Suppressor macrophage (primary cell): ENCODE results near the gene RPH3AL.

Experiments used
- DNase-seq, 4 experiments: peaks; one replicate each; pipeline ENCODE4 v3.0.0-alpha.2; 2020 to 2022

RPH3AL gene

DNA sequence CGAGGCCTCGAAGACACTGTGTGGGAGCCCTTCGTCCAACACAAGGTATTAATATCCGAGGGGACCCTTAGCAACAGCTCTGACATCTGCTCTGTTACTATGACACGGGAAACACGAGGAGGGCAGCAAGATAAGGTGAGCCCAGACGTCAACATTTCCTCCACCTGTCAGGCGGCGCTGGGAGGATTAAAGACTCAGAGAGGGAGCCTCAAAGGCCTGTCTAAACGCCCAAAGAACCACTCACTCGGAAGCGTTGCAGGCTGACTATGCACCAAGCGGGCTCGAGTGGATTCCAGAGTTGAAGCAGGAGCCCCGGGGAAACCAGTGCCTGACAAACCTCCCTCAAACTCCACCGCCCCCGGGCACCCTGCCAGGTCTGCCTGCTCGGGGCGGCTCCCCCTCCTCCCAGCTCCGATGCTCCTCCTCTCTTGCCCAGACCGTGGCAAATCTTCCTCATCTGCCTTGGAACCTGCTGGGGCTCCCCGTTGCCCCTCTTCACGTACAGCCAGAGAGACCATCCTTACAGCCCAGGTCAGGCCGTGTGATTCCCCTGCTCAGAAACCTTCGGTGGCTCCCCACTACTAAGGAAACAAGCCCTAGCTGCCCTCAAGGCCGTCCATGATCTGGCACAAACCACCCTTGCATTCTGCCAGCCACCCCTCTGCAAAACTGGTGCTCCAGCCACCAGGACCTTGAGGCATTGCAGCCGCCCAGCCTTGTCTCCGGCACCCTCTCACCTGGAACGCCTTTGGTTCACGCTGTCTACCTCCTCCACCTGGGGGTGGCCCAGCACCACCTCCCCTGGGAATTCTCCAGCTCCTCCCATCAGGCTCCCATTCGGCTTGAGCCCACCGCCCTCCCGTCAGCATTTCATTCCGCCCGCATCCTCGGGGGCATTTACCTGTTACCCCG, 16.2 kb downstream of the RPH3AL start:
- peak; percentile 13 to 59 (median 36) for DNase-seq

DNA sequence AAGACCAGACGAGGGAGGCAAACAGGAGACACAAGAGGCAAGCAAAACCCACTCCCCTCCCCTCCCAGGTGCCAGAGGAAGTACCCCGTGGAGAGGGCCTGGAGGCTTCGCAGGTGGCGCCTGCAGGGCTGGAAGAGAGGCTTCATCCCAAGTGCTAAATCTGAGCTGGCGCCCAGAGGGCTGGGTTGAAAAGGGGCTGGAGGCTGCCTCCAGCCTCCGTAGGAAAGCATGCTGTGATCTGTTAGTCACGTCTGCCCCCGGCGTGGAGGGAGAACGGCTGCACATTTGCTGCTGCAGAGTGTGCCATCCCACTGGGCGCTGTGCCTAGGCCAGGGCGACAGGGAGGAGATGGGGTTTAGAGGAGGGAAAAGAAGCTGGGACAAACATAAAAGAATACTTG, 16.9 kb downstream of the RPH3AL start:
- DNase-seq = no peak

- peak in 1 of 4 experiments; percentile 27 for DNase-seq
Observed at GRCh38 chr17:334974-335481, 17.6 kb downstream of the RPH3AL start.

GRCh38 chr17:333626-334396, 18.8 kb downstream of the RPH3AL start:
- DNase-seq = peak in 3 of 4 experiments; percentile 17 to 65 (median 53)

- no peak for DNase-seq
Observed at GRCh38 chr17:332558-333322, 19.9 kb downstream of the RPH3AL start.

GRCh38 chr17:332023-332422, 20.6 kb downstream of the RPH3AL start:
- no peak for DNase-seq

DNA sequence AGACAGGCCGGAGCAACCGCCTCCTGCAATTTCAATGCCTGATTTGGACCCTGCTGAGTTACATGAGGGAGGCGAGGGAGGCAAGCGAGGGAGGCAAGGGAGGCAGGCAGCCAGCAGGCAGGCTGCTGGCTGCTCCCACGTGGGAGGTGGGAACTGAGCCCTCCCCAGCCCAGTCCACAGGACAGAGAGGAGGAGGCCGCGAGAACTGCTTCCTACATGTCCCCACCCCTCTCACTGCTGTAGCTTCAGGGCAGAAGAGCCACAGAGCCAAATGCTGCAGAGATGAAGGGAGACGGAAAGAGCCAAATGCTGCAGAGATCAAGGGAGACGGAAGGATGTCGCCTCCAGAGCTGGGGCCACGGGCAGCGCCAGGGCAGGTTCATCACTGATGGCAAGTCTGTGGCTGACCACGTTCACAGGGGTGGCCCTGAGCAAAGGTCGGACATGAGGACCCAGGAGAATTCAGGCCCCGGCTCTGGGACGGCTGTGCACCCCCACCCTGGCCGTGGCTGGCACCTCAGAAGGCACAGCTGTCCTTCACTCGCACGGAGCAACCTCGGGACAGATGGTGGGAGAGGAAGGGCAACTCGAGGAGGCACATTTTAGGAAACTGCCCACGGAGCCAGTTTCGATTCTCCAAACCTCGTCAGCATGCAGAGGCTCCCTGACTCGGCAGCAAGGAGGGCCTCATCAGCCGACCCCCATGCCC, 21.5 kb downstream of the RPH3AL start:
- peak; percentile 79 to 94 (median 88) for DNase-seq

- peak; percentile 15 to 69 (median 34) for DNase-seq
Observed at GRCh38 chr17:329784-330420, 22.7 kb downstream of the RPH3AL start.

DNA sequence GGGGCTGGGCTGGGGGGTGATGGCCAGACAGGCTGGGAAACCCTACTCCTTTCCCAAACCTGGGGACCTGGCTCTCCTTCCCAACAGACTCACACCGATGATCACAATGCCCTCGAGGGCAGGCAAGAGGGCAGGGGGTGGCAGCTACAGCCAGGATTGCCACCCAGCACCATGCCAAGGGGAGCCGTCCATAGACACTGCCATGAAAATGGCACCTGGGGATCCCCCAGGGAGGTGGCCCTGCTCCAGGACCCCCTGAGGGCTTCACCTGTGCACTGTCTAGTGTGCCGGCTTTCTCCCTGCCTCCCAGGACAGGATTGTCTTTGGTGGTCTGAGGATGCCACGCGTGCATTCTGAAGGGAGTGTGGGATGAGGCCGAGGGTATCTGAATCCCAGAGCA, 24.6 kb downstream of the RPH3AL start:
- DNase-seq = no peak

DNA sequence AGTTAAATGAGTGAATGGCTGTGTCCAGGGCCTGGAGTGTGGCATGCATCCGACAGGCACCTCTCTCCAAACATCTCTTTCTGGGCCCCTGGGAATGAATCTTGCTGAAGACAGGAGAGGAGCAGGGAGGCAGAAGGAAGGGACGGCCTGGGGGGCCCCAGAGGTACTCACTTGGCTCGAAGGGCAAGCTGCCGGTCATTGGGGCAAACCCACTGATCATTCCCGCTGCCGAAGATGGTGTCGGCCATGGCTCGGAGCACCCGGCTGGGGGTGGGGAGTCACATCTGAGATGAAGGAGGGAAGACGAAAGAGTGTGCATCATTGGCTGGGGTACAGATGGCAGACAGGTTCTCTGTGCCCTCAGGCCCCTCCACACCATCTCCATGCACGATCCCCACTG, 25.3 kb downstream of the RPH3AL start:
- no peak for DNase-seq

DNA sequence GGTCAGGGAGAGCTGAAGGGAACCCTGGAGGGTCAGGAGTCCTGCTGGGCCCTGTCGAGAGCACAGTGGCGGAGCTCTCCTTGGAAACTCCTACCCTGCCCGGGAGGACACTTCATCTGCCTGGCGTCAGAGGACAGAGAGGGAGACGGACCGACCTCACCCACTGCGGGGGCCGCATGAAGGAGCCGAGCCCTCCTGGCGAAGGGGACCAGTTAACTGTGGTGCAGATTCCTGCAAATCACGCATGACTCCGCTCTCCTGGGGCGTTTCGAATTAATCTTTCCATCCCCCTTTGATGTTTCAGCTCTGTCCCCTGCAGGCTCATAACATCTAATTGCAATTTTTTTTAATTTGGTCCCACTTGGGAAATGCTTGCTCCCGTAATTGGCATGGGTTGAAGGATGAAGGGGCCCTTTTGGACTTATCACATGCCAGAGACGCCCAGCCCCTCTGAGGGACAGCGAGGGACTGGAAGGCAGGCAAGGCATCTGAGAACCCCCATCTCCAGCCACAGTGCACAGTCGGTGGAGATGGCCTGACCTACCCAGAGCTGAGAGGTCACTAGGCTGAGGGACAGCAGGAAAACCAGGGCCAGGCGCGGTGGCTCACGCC, 26.5 kb downstream of the RPH3AL start:
- no peak for DNase-seq

GRCh38 chr17:325270-326009, 27.2 kb downstream of the RPH3AL start:
- DNase-seq = no peak

DNA sequence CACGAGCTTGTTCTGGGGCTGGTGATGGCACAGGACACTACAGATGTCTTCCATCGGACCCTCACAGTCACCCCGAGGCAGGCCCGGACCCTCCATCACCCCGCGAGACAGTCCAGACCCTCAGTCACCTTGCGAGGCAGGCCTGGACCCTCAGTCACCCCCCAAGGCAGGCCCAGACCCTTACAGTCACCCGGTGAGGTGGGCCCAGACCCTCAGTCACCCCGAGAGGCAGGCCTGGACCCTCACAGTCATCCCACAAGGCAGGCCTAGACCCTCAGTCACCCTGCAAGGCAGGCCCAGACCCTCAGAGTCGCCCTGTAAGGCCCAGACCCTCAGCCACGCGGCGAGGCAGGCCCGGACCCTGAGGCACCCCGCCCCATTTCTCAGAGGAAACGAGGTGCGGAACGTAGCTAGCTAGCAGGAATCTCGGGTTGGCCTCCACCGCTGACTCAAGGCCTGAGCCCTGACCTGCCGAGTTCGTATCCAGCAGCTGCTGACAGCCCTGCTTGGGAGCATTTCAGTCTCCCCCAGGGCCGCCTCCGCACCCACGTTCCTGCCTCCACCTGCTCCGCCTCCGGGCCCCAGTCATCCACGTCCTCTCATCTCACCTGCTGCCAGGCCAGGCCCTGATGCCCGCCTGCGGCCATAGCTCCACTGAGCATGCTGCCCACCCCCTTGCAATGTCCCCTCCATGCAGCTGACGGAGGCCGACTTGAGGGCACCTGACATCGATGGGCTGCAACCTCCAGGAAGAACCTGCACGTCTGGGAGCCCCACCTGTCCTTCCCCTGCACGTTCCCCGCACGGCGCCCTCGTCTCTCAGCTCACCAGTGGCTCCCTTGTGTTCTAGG, 28.7 kb downstream of the RPH3AL start:
- no peak for DNase-seq

GRCh38 chr17:323181-323580, 29.4 kb downstream of the RPH3AL start:
- DNase-seq = no peak

- DNase-seq = no peak
Observed at GRCh38 chr17:322006-322780, 30.4 kb downstream of the RPH3AL start.

DNA sequence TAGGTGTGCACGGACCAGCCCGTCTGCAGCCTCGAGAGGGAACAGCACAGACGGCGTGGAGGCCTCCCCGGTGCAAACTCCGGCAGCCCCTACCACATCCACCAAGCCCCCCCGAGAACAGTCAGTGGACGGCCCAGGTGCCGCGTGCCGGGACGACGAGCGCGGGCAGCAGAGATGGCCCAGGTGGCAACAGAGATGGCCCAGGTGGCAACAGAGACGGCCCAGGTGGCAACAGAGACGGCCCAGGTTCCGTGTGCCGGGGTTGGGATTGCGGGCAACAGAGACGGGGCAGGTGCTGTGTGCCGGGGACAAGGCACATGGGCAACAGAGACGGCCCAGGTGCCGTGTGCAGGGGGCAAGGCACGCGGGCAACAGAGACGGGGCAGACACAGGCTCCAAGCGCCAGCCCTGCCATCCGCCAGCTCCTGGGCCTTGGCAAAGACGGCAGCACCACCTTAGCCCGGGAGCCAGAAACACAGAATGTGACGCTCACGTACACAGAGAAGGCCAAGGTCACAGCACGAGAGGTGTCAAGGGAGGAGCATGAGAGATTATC, 31.1 kb downstream of the RPH3AL start:
- DNase-seq = no peak

- no peak for DNase-seq
Observed at GRCh38 chr17:320809-321385, 31.7 kb downstream of the RPH3AL start.

DNA sequence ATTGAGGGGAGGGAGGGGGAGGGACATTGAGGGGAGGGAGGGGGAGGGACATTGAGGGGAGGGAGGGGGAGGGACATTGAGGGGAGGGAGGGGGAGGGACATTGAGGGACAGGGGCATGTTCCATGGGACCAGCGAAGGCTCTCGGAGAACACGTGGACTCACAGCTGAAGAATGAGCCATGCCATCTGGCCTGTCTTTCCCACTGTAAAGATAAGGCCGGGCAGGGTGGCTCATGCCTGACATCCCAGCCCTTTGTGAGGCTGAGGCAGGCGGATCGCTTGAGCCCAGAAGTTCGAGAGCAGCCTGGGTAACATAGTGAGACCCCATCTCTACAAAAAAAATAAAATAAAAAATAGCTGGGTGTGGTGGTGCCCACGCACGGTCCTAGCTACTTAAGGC, 32.5 kb downstream of the RPH3AL start:
- no peak for DNase-seq
